SK-N-SH (cell line): Measurements from ENCODE around the gene NCAM2. TPM values are rescaled to one million over a fixed set of nuclear protein-coding genes. Genes with fewer than 3 reads are reported as not detected.

Source experiments
- CTCF ChIA-PET: fragments of 300-600, 350-600 bp; formaldehyde crosslinking; extraction: SDS; loops from one replicate; lab custom pipeline; 2021; lab: Yijun Ruan, JAX
- POLR2A ChIA-PET: fragments of 350-600 bp; sonication (Branson Sonifier 250); formaldehyde crosslinking; extraction: SDS; loops from one replicate; lab custom pipeline; 2020; ENCODE audit warnings: antibody characterized with exemption, inconsistent platforms; lab: Yijun Ruan, JAX
- DNase-seq: peaks from one replicate; pipeline ENCODE4 v3.0.0; 2012
- H2AFZ ChIP-seq: fragments of 200-600 bp; sonication (generic); 2 replicates; pipeline ENCODE4 v1.8.1; 2016; ENCODE audit warnings: antibody characterized with exemption, mild to moderate bottlenecking, low read depth
- H3F3A ChIP-seq: fragments of 200-600 bp; sonication (generic); replicated peaks from 2 replicates; pipeline ENCODE3; 2016; ENCODE audit warnings: antibody characterized with exemption, mild to moderate bottlenecking; ENCODE audit not compliant: insufficient read depth
- H3K27ac ChIP-seq, 2 experiments: fragments of 200-500 bp in 1 of 2; fragments of 200-600 bp in 1 of 2; sonication (Bioruptor generic) in 1 of 2; sonication (generic), shearing (Covaris generic) in 1 of 2; 2 replicates each; pipeline versions ENCODE4 v1.5.1 to v1.6.1; 2014 to 2016; ENCODE audit warnings: low read depth in 2 of 2, inconsistent platforms in 1 of 2, low read length in 1 of 2, mild to moderate bottlenecking in 1 of 2, mixed read lengths in 1 of 2
- H3K27me3 ChIP-seq: fragments of 200-600 bp; sonication (generic), shearing (Covaris generic); 2 replicates; pipeline ENCODE4 v1.6.1; 2016; ENCODE audit warnings: mixed run types; ENCODE audit not compliant: insufficient read depth
- H3K36me3 ChIP-seq, 2 experiments: fragments of 200-500 bp in 1 of 2; fragments of 200-600 bp in 1 of 2; sonication (Bioruptor generic) in 1 of 2; sonication (generic) in 1 of 2; replicated peaks in 1 of 2; 2 replicates each; pipeline versions ENCODE3 to v1.5.1; 2014 to 2016; ENCODE audit warnings: low read length in 1 of 2, mild to moderate bottlenecking in 1 of 2; ENCODE audit not compliant: insufficient read depth in 2 of 2, control insufficient read depth in 1 of 2
- H3K4me1 ChIP-seq, 2 experiments: fragments of 200-500 bp in 1 of 2; fragments of 200-600 bp in 1 of 2; sonication (Bioruptor generic) in 1 of 2; sonication (generic), shearing (Covaris generic) in 1 of 2; 2 replicates each; pipeline versions ENCODE4 v1.5.1 to v1.6.1; 2014 to 2016; ENCODE audit warnings: low read depth in 1 of 2, low read length in 1 of 2, mixed run types in 1 of 2; ENCODE audit not compliant: insufficient read depth in 2 of 2, control insufficient read depth in 1 of 2
- H3K4me2 ChIP-seq: fragments of 200-600 bp; sonication (generic), shearing (Covaris generic); 2 replicates; pipeline ENCODE4 v1.6.1; 2017; ENCODE audit warnings: mixed run types
- H3K4me3 ChIP-seq, 2 experiments: fragments of 200-500 bp in 1 of 2; fragments of 200-600 bp in 1 of 2; sonication (Bioruptor generic) in 1 of 2; sonication (generic), shearing (Covaris generic) in 1 of 2; 2 replicates each; pipeline versions ENCODE4 v1.5.1 to v1.8.1; 2014 to 2016; ENCODE audit warnings: low read depth in 2 of 2, inconsistent platforms in 1 of 2, low read length in 1 of 2, mild to moderate bottlenecking in 1 of 2, mixed read lengths in 1 of 2, moderate library complexity in 1 of 2
- H3K79me2 ChIP-seq: fragments of 200-600 bp; sonication (generic); 2 replicates; pipeline ENCODE4 v1.8.1; 2017; ENCODE audit warnings: mild to moderate bottlenecking; ENCODE audit not compliant: insufficient read depth
- H3K9ac ChIP-seq: fragments of 200-600 bp; sonication (generic); 2 replicates; pipeline ENCODE4 v1.6.1; 2017; ENCODE audit warnings: mixed run types
- H3K9me2 ChIP-seq: fragments of 200-600 bp; sonication (generic); 2 replicates; pipeline ENCODE4 v1.6.1; 2017; ENCODE audit warnings: mixed run types
- H3K9me3 ChIP-seq: fragments of 200-600 bp; sonication (generic); 2 replicates; pipeline ENCODE4 v1.6.1; 2017; ENCODE audit warnings: mixed run types, mild to moderate bottlenecking, moderate library complexity
- H4K20me1 ChIP-seq: fragments of 200-600 bp; sonication (generic); 2 replicates; pipeline ENCODE4 v1.6.1; 2017; ENCODE audit warnings: mild to moderate bottlenecking, mixed run types; ENCODE audit not compliant: insufficient read depth
- CHD2 ChIP-seq: fragments of 150-350 bp; IDR thresholded peaks from 2 replicates; pipeline ENCODE4 v1.6.1; 2018; ENCODE audit warnings: low read length; ENCODE audit not compliant: partially characterized antibody
- CTCF ChIP-seq: fragments of 200-600 bp; sonication (generic); IDR thresholded peaks from 2 replicates; pipeline ENCODE4 v1.6.1; 2017; ENCODE audit warnings: antibody characterized with exemption, mild to moderate bottlenecking, moderate library complexity
- FOSL2 ChIP-seq: IDR thresholded peaks from 2 replicates; pipeline ENCODE4 v1.4.0; 2012; ENCODE audit warnings: low read depth, mild to moderate bottlenecking, moderate library complexity, borderline replicate concordance
- FOXJ3 ChIP-seq: sonication (generic); formaldehyde crosslinking; IDR thresholded peaks from 2 replicates; pipeline ENCODE4 v1.5.1; 2020; ENCODE audit warnings: mild to moderate bottlenecking, missing genetic modification reagents
- FOXM1 ChIP-seq: IDR thresholded peaks from 2 replicates; pipeline ENCODE4 v1.4.0; 2012; ENCODE audit warnings: low read depth, mild to moderate bottlenecking
- GABPA ChIP-seq: IDR thresholded peaks from 2 replicates; pipeline ENCODE4 v1.4.0; 2012; ENCODE audit warnings: low read depth, mild to moderate bottlenecking
- GATA2 ChIP-seq: sonication (generic); formaldehyde crosslinking; IDR thresholded peaks from 2 replicates; pipeline ENCODE4 v1.5.0; 2020; ENCODE audit warnings: mild to moderate bottlenecking, missing genetic modification reagents
- JUND ChIP-seq: IDR thresholded peaks from 2 replicates; pipeline ENCODE4 v1.4.0; 2012
- MEF2A ChIP-seq: IDR thresholded peaks from 2 replicates; pipeline ENCODE4 v1.4.0; 2012; ENCODE audit warnings: low read depth, borderline replicate concordance
- MXI1 ChIP-seq: IDR thresholded peaks from 2 replicates; pipeline ENCODE4 v1.6.1; 2012; ENCODE audit warnings: mild to moderate bottlenecking, low read depth, low read length, improper control_type of control experiment
- RAD21 ChIP-seq: IDR thresholded peaks from 2 replicates; pipeline ENCODE4 v1.6.1; 2012; ENCODE audit warnings: mild to moderate bottlenecking, low read length
- RCOR1 ChIP-seq: fragments of 150-350 bp; IDR thresholded peaks from 2 replicates; pipeline ENCODE4 v1.6.1; 2017; ENCODE audit warnings: antibody characterized with exemption, low read length
- RXRA ChIP-seq: IDR thresholded peaks from 2 replicates; pipeline ENCODE4 v1.4.0; 2012; ENCODE audit warnings: low read depth, mild to moderate bottlenecking, borderline replicate concordance
- USF1 ChIP-seq: IDR thresholded peaks from 2 replicates; pipeline ENCODE4 v1.4.0; 2012; ENCODE audit warnings: low read depth, borderline replicate concordance
- USF2 ChIP-seq: fragments of 150-350 bp; IDR thresholded peaks from 2 replicates; pipeline ENCODE4 v1.6.1; 2017; ENCODE audit warnings: antibody characterized with exemption, low read length, low read depth, borderline replicate concordance
- YY1 ChIP-seq: IDR thresholded peaks from 2 replicates; pipeline ENCODE4 v1.4.0; 2012; ENCODE audit warnings: low read depth, mild to moderate bottlenecking
- ZBTB33 ChIP-seq: IDR thresholded peaks from 2 replicates; pipeline ENCODE4 v1.4.0; 2012; ENCODE audit warnings: low read depth, borderline replicate concordance
- WGBS: methylation state at CpG from one replicate; pipeline ENCODE4 v1.1.6; 2017; ENCODE audit warnings: low lambda C conversion rate; 5-methylcytosine and 5-hydroxymethylcytosine counted together
- polyA plus RNA-seq, 3 experiments: library from polyadenylated mRNA; depleted of rRNA; stranded (reverse); fragments of >200 nt; gene quantifications; 2 replicates each; pipeline ENCODE4 v1.2.3, GENCODE V29; 2012

NCAM2 gene
- polyA plus RNA-seq, 1 of the 3 experiments (the other 2 are of a cell fraction): 2.1 TPM

GRCh38 chr21:21019681-21020080 lies 21.5 kb downstream of the NCAM2 start:
- Histone ChIP-seq H3K4me3 (no peak overlapping the region), H3K36me3 (no peaks in the 10 kb centered on the region), H3K4me2 (no peak overlapping the region), H3K9ac (no peak overlapping the region), H3K9me3 (no peaks in the 10 kb centered on the region), H2AFZ (no peak overlapping the region), H4K20me1 (no peaks in the 10 kb centered on the region), H3K79me2 (no peaks in the 10 kb centered on the region), H3F3A (no peaks in the 10 kb centered on the region), H3K4me1 (peaks cover 0 to 2% of the 10 kb centered on the region in 2 experiments; a peak in 2 of 4 replicates), H3K27me3 (no peaks in the 10 kb centered on the region)
- CTCF ChIA-PET: interaction anchor here (1.2 to 3.9 kb wide), 3 partner anchors 16 to 26 kb away, joined by 3 to 17 read pairs (median 3); partner anchors contain the start of gene NCAM2
- no peak for DNase-seq
- TF ChIP-seq GABPA (no peak), FOXJ3 (CRISPR knock-in tag) (no peak), ZBTB33 (no peak), RAD21 (no peak), CHD2 (no peak), RCOR1 (no peak), USF1 (no peak), FOXM1 (no peak), FOSL2 (no peak)
- TF ChIP-seq, all 33 proteins: peak for 0
- POLR2A ChIA-PET: no interaction called here
- no peak overlapping the region for H3K27ac ChIP-seq
- WGBS: 68% methylated on average over 4 of the region's 4 CpGs
- H3K9me2 ChIP-seq: no peaks in the 10 kb centered on the region

GRCh38 chr21:21025742-21026141 lies 27.5 kb downstream of the NCAM2 start:
- POLR2A ChIA-PET: no interaction called here
- no peak for TF ChIP-seq CTCF
- no peak for TF ChIP-seq RCOR1
- no peak for TF ChIP-seq USF2
- no peak for TF ChIP-seq MXI1
- no peak for TF ChIP-seq CHD2
- TF ChIP-seq FOXJ3 (CRISPR knock-in tag): no peak
- TF ChIP-seq JUND: no peak
- TF ChIP-seq YY1: no peak
- no peak for TF ChIP-seq RXRA
- no peak for TF ChIP-seq RAD21
- no peak for TF ChIP-seq MEF2A
- no peak for TF ChIP-seq GATA2 (CRISPR knock-in tag)
- TF ChIP-seq ZBTB33: no peak
- DNase-seq: no peak
- Histone ChIP-seq H3K9me2 (no peaks in the 10 kb centered on the region), H3K27ac (no peak overlapping the region), H3K4me1 (no peaks in the 10 kb centered on the region), H3K36me3 (no peaks in the 10 kb centered on the region), H3K4me3 (no peak overlapping the region), H4K20me1 (no peaks in the 10 kb centered on the region), H3K79me2 (no peaks in the 10 kb centered on the region), H3K9me3 (no peaks in the 10 kb centered on the region), H3K9ac (no peak overlapping the region), H3F3A (no peaks in the 10 kb centered on the region), H3K27me3 (no peaks in the 10 kb centered on the region), H2AFZ (no peak overlapping the region), H3K4me2 (no peak overlapping the region)
- CTCF ChIA-PET: interaction anchor here (1.8 kb wide), 1 partner anchor 26 kb away, joined by 8 read pairs; no protein-coding TSS in a partner anchor
- WGBS: 60% methylated on average over 2 of the region's 2 CpGs
